Osteocyte (in vitro differentiated cells): Measurements from ENCODE around the gene ACSL4. TPM values are rescaled to one million over a fixed set of nuclear protein-coding genes. Genes with fewer than 3 reads are reported as not detected.
A peak's percentile ranks its signal among the peaks of the same experiment; 100 is the strongest.

Experiments used
- DNase-seq: peaks from one replicate; pipeline ENCODE4 v3.0.0; 2021; ENCODE audit warnings: mixed read lengths; ENCODE audit not compliant: unreplicated experiment; ENCODE audit errors: extremely low spot score
- H3K27ac Mint-ChIP-seq: one replicate; pipeline ENCODE4 v1.8.0; 2021; ENCODE audit warnings: mild to moderate bottlenecking, mixed read lengths; ENCODE audit not compliant: unreplicated experiment
- H3K27me3 Mint-ChIP-seq: one replicate; pipeline ENCODE4 v1.8.0; 2021; ENCODE audit warnings: mixed read lengths; ENCODE audit not compliant: unreplicated experiment
- H3K36me3 Mint-ChIP-seq: one replicate; pipeline ENCODE4 v1.8.0; 2021; ENCODE audit warnings: mixed read lengths; ENCODE audit not compliant: unreplicated experiment
- H3K4me1 Mint-ChIP-seq: one replicate; pipeline ENCODE4 v1.8.0; 2021; ENCODE audit warnings: mixed read lengths; ENCODE audit not compliant: unreplicated experiment
- H3K4me3 Mint-ChIP-seq: one replicate; pipeline ENCODE4 v1.8.0; 2021; ENCODE audit warnings: mild to moderate bottlenecking, moderate library complexity, mixed read lengths; ENCODE audit not compliant: unreplicated experiment
- H3K9me3 Mint-ChIP-seq: one replicate; pipeline ENCODE4 v1.8.0; 2021; ENCODE audit warnings: mixed read lengths; ENCODE audit not compliant: unreplicated experiment
- CTCF ChIP-seq: fragments of 200-600 bp; sonication (generic); IDR thresholded peaks from 2 replicates; pipeline ENCODE4 v1.5.0; 2021; ENCODE audit warnings: antibody characterized with exemption, mild to moderate bottlenecking, moderate library complexity
- total RNA-seq: library from RNA; stranded (reverse); gene quantifications from 2 replicates; pipeline ENCODE4 v1.2.1, GENCODE V29; 2021

The ACSL4 gene
- total RNA-seq, 1 donor from 2014 or later, result 62.1 TPM

GRCh38 chrX:109719264-109719663 is 13.8 kb downstream of the ACSL4 start:
- peaks cover 40% of the 10 kb centered on the region for H3K4me1 Mint-ChIP-seq
- H3K36me3 Mint-ChIP-seq, result peaks cover 3% of the 10 kb centered on the region
- no peaks in the 10 kb centered on the region for H3K27me3 Mint-ChIP-seq
- H3K27ac Mint-ChIP-seq, result peak overlapping the region; percentile 15
- TF ChIP-seq CTCF, result no peak
- no peaks in the 10 kb centered on the region for H3K9me3 Mint-ChIP-seq
- no peak for DNase-seq
- no peak overlapping the region for H3K4me3 Mint-ChIP-seq

- no peak for DNase-seq
- peaks cover under 1% of the 10 kb centered on the region for H3K36me3 Mint-ChIP-seq
- peaks cover 42% of the 10 kb centered on the region for H3K4me1 Mint-ChIP-seq
- H3K9me3 Mint-ChIP-seq, result no peaks in the 10 kb centered on the region
- no peak for TF ChIP-seq CTCF
- peak overlapping the region; percentile 42 for H3K27ac Mint-ChIP-seq
- H3K27me3 Mint-ChIP-seq, result no peaks in the 10 kb centered on the region
- H3K4me3 Mint-ChIP-seq, result no peak overlapping the region
Observed at GRCh38 chrX:109716431-109717028, 16.5 kb downstream of the ACSL4 start.

- H3K4me3 Mint-ChIP-seq, result no peak overlapping the region
- H3K27ac Mint-ChIP-seq, result peak overlapping the region; percentile 79
- H3K9me3 Mint-ChIP-seq, result no peaks in the 10 kb centered on the region
- H3K27me3 Mint-ChIP-seq, result no peaks in the 10 kb centered on the region
- peaks cover 48% of the 10 kb centered on the region for H3K4me1 Mint-ChIP-seq
- TF ChIP-seq CTCF, result no peak
- DNase-seq, result no peak
- H3K36me3 Mint-ChIP-seq, result no peaks in the 10 kb centered on the region
Observed at GRCh38 chrX:109714340-109714958, 18.6 kb downstream of the ACSL4 start.

- H3K27ac Mint-ChIP-seq, result peak overlapping the region; percentile 92
- H3K9me3 Mint-ChIP-seq, result no peaks in the 10 kb centered on the region
- TF ChIP-seq CTCF, result no peak
- no peaks in the 10 kb centered on the region for H3K27me3 Mint-ChIP-seq
- no peak overlapping the region for H3K4me3 Mint-ChIP-seq
- no peak for DNase-seq
- H3K4me1 Mint-ChIP-seq, result peaks cover 69% of the 10 kb centered on the region
- no peaks in the 10 kb centered on the region for H3K36me3 Mint-ChIP-seq
Observed at GRCh38 chrX:109710181-109710580, 22.9 kb downstream of the ACSL4 start.

GRCh38 chrX:109709129-109709631 is 23.9 kb downstream of the ACSL4 start:
- Mint-ChIP-seq H3K36me3 (peaks cover 6% of the 10 kb centered on the region), H3K4me1 (peaks cover 73% of the 10 kb centered on the region), H3K4me3 (peak overlapping the region; percentile 62), H3K27me3 (no peaks in the 10 kb centered on the region), H3K27ac (peak overlapping the region; percentile 92), H3K9me3 (no peaks in the 10 kb centered on the region)
- TF ChIP-seq CTCF, result peak; percentile 21
- DNase-seq, result no peak
